A172 (cell line): ENCODE data around the gene KLK14. TPM values are rescaled to one million over a fixed set of nuclear protein-coding genes. Genes with fewer than 3 reads are reported as not detected.

Experiments
- DNase-seq: peaks from one replicate; pipeline ENCODE4 v3.0.0-alpha.2; 2015; ENCODE audit warnings: low spot score
- total RNA-seq: library from RNA; depleted of rRNA; stranded (reverse); fragments of >200 nt; shearing (Covaris generic); gene quantifications from 2 replicates; pipeline ENCODE4 v1.2.3, GENCODE V29; 2014; rRNA removed

KLK14 gene
- total RNA-seq, 1 experiment from 2014 or later = not detected

GRCh38 chr19:51044327-51044726 is 38.4 kb downstream of the KLK14 start:
- DNase-seq = no peak

DNA sequence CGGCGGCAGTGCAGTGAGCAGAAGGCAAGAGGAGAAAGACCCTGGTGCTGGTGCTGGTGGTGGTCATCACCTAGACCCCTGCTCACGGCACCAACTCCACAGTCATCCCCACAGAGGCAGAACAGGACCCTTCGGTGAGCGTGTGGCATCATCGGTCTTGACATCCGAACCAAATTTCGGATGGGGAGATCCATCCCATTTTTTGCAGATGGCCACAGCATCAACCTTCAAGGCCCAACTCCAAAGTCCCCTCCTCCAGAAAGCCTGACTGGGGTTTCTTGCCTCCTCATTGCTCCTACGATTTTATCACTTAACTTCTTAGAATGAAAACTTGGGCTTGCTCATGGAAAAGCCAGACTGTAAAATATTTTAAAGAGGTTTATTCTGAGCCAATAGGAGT is 39.2 kb downstream of the KLK14 start:
- DNase-seq = no peak

- DNase-seq = no peak
These were observed 42.5 kb downstream of the KLK14 start for GRCh38 chr19:51040151-51040550.

GRCh38 chr19:51036519-51036918 is 46.2 kb downstream of the KLK14 start:
- DNase-seq = no peak

- no peak for DNase-seq
These were observed 48.0 kb downstream of the KLK14 start, which contains the start of gene KLK12 for GRCh38 chr19:51034704-51035103. KLK12 (minus strand) TSS chr19:51035002; CDS start chr19:51034621, 381 bp downstream.

DNA sequence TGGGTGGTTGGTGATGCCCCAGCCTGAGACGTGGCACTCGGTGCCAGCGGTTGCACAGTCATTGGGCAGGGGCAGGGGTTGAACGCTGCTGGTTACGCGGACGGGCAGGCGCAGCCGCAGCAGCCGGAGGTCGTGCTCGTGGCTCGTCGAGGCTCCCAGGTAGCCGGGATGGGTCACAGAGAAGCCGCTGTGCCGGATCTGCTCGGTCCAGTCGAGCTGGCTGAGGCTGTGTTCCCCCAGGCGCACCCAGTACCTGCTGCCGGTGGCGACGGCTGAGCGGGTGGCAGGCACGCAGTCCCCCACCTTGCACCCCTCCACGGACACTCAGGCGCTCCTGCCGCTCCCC is 50.8 kb downstream of the KLK14 start:
- DNase-seq = no peak

- DNase-seq = no peak
These were observed 51.3 kb downstream of the KLK14 start for GRCh38 chr19:51031220-51031879.

- DNase-seq = no peak
These were observed 52.1 kb downstream of the KLK14 start for GRCh38 chr19:51030631-51031030.

- no peak for DNase-seq
These were observed 53.0 kb downstream of the KLK14 start for GRCh38 chr19:51029718-51030117.

Other genes with a start within 250 kb of the KLK14 start
- gene KLK15, start 249.3 kb downstream of the KLK14 start, total RNA-seq = not detected in 2 replicates
- gene KLK3, start 228.0 kb downstream of the KLK14 start, total RNA-seq = not detected in 2 replicates
- not detected in 2 replicates for gene KLK2, start 209.4 kb downstream of the KLK14 start, total RNA-seq
- gene KLK4, start 171.5 kb downstream of the KLK14 start, total RNA-seq = not detected in 2 replicates
- gene KLK5, start 129.8 kb downstream of the KLK14 start, total RNA-seq = not detected in 2 replicates
- 0.07 and 0.12 TPM in 2 replicates for gene KLK6, start 113.3 kb downstream of the KLK14 start, total RNA-seq
- gene KLK7, start 99.0 kb downstream of the KLK14 start, total RNA-seq = not detected in 2 replicates
- not detected in 2 replicates for gene KLK8, start 81.3 kb downstream of the KLK14 start, total RNA-seq
- not detected in 2 replicates for gene KLK10, start 63.2 kb downstream of the KLK14 start, total RNA-seq
- not detected in 2 replicates for gene KLK11, start 56.3 kb downstream of the KLK14 start, total RNA-seq
- not detected in 2 replicates for gene KLK12, start 47.9 kb downstream of the KLK14 start, total RNA-seq
- not detected in 2 replicates for gene KLK13, start 17.8 kb downstream of the KLK14 start, total RNA-seq
- 4.3 and 8.6 TPM in 2 replicates for gene CTU1, start 25.5 kb upstream of the KLK14 start, total RNA-seq
- gene SIGLEC9, start 42.0 kb upstream of the KLK14 start, total RNA-seq = 0.43 TPM in 1 of 2 replicates, not detected in the other
- not detected in 2 replicates for gene SIGLEC7, start 59.4 kb upstream of the KLK14 start, total RNA-seq
- 1.2 and 3.1 TPM in 2 replicates for gene CD33, start 142.2 kb upstream of the KLK14 start, total RNA-seq
- gene SIGLECL1, start 168.2 kb upstream of the KLK14 start, total RNA-seq = not detected in 2 replicates
- not detected in 2 replicates for gene IGLON5, start 228.8 kb upstream of the KLK14 start, total RNA-seq